HEK293T (cell line): ENCODE results near the gene CXCL17.

ENCODE experiments used
- CTCF ChIA-PET: fragments of 350-600 bp; formaldehyde crosslinking; extraction: SDS; loops from one replicate; lab custom pipeline; 2021; ENCODE audit warnings: antibody characterized with exemption, inconsistent platforms; lab: Yijun Ruan, JAX
- POLR2A ChIA-PET: fragments of 350-600 bp; formaldehyde crosslinking; extraction: SDS; loops from one replicate; lab custom pipeline; 2020; ENCODE audit warnings: antibody characterized with exemption, inconsistent platforms; lab: Yijun Ruan, JAX
- DNase-seq: peaks from one replicate; pipeline ENCODE4 v3.0.0; 2012; ENCODE audit warnings: mixed read lengths; ENCODE audit errors: extremely low spot score
- ARNT ChIP-seq: fragments of 450-650 bp; IDR thresholded peaks from 2 replicates; pipeline ENCODE4 v1.6.1; 2017; ENCODE audit warnings: mild to moderate bottlenecking
- CTBP1 ChIP-seq: fragments of 450-650 bp; IDR thresholded peaks from 2 replicates; pipeline ENCODE4 v1.6.1; 2016; ENCODE audit warnings: borderline replicate concordance
- ELF4 ChIP-seq: fragments of 450-650 bp; IDR thresholded peaks from 2 replicates; pipeline ENCODE4 v1.6.1; 2017; ENCODE audit warnings: antibody characterized with exemption
- FOXA1 ChIP-seq: fragments of 450-650 bp; IDR thresholded peaks from 2 replicates; pipeline ENCODE4 v1.6.1; 2016; ENCODE audit warnings: mild to moderate bottlenecking
- FOXK2 ChIP-seq: fragments of 450-650 bp; IDR thresholded peaks from 2 replicates; pipeline ENCODE4 v1.6.1; 2016; ENCODE audit warnings: mild to moderate bottlenecking
- FOXM1 ChIP-seq: fragments of 450-650 bp; IDR thresholded peaks from 2 replicates; pipeline ENCODE4 v1.6.1; 2017; ENCODE audit warnings: mild to moderate bottlenecking, borderline replicate concordance
- HDGF ChIP-seq: fragments of 450-650 bp; IDR thresholded peaks from 2 replicates; pipeline ENCODE4 v1.6.1; 2017; ENCODE audit warnings: antibody characterized with exemption, borderline replicate concordance
- L3MBTL2 ChIP-seq: fragments of 450-650 bp; conservative IDR thresholded peaks from 2 replicates; pipeline ENCODE4 v1.6.1; 2016; ENCODE audit warnings: mild to moderate bottlenecking
- LEF1 ChIP-seq: fragments of 450-650 bp; IDR thresholded peaks from 2 replicates; pipeline ENCODE4 v1.6.1; 2017; ENCODE audit warnings: mild to moderate bottlenecking, borderline replicate concordance
- NFRKB ChIP-seq: fragments of 450-650 bp; IDR thresholded peaks from 2 replicates; pipeline ENCODE4 v1.6.1; 2016; ENCODE audit warnings: mild to moderate bottlenecking, moderate library complexity
- SP1 ChIP-seq: fragments of 450-650 bp; IDR thresholded peaks from 2 replicates; pipeline ENCODE4 v1.6.1; 2017
- SUZ12 ChIP-seq: fragments of 450-650 bp; IDR thresholded peaks from 2 replicates; pipeline ENCODE4 v1.6.1; 2016; ENCODE audit warnings: mild to moderate bottlenecking
- TARDBP ChIP-seq: fragments of 450-650 bp; IDR thresholded peaks from 2 replicates; pipeline ENCODE4 v1.6.1; 2016
- ZNF384 ChIP-seq: fragments of 450-650 bp; IDR thresholded peaks from 2 replicates; pipeline ENCODE4 v1.6.1; 2016
- TF ChIP-seq, protein P1 (sequence below): fragments of 450-650 bp; IDR thresholded peaks from 2 replicates; pipeline ENCODE4 v1.6.1; 2016

The CXCL17 gene

DNA sequence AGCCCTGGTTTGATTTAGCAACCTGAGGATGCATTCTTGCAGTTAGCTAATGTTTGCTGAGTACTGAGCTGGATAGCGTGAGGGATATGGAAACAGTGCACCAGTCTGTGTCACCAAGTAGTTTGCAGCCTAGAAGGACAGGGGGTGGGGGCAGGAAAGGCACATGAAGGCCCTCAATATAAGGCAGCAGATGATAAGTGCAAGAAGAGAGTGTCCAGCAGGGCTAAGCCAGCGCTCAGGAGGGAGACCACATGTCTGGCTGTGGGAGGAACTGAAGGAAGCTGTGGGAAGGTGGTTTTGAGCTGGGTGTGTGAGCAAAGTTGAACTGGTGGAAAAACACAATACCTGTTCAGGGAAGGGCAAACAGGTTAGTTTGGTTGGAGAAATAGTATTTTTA is 1.7 kb downstream of the CXCL17 start:
- DNase-seq, result no peak
- CTCF ChIA-PET, result interaction anchor here (1.2 to 2.5 kb wide), 9 partner anchors 8 to 115 kb away, joined by 3 to 14 read pairs (median 6); no protein-coding TSS in a partner anchor
- POLR2A ChIA-PET, result no interaction called here
- TF ChIP-seq L3MBTL2 (no peak), TARDBP (no peak), FOXM1 (no peak), FOXA1 (no peak), NFRKB (no peak), ELF4 (no peak), HDGF (no peak), SP1 (no peak)

DNA sequence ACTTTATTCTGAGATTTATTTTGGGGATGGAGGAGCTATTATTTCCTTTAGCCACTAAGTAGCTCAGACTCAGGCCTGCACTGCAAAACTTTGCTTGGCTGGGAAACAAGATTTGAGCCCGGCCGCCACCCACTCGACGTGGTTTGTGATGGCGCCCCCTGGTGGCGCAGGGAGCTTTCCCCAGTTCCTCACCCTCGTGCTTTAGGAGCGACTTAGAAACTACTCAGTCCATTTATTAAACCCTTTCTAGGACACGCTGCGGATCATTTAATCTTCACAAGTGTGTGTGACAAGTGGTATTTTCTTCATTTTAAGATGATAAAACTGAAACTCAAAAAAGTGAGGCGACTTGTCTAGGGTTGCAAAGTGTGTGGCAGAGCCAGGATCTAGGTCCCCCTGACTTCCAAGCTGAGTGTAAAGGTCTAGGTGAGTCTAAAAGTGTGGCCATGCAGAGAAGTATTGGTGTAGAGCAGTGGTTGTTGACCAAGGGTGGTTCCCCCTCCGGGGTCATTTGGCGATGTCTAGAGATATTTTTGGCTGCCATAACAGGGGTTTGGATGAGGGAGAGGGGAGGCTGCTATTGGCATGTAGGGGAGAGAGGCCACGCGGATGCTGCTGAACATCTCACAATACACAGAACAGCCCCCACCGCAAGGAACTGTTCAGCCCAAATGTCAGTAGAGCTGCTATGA is 2.2 kb downstream of the CXCL17 start:
- POLR2A ChIA-PET, result interaction anchor here (0.7 to 1.0 kb wide), 2 partner anchors 17 to 44 kb away, joined by 3 to 7 read pairs; no protein-coding TSS in a partner anchor
- CTCF ChIA-PET, result interaction anchor here (0.6 to 2.5 kb wide), 21 partner anchors 8 to 327 kb away, joined by 3 to 14 read pairs (median 4); no protein-coding TSS in a partner anchor
- DNase-seq, result peak; percentile 80
- TF ChIP-seq FOXM1, result no peak
- no peak for TF ChIP-seq SUZ12
- no peak for TF ChIP-seq SP1
- TF ChIP-seq CTBP1, result no peak
- TF ChIP-seq, protein P1, sequence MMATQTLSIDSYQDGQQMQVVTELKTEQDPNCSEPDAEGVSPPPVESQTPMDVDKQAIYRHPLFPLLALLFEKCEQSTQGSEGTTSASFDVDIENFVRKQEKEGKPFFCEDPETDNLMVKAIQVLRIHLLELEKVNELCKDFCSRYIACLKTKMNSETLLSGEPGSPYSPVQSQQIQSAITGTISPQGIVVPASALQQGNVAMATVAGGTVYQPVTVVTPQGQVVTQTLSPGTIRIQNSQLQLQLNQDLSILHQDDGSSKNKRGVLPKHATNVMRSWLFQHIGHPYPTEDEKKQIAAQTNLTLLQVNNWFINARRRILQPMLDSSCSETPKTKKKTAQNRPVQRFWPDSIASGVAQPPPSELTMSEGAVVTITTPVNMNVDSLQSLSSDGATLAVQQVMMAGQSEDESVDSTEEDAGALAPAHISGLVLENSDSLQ, result no peak

DNA sequence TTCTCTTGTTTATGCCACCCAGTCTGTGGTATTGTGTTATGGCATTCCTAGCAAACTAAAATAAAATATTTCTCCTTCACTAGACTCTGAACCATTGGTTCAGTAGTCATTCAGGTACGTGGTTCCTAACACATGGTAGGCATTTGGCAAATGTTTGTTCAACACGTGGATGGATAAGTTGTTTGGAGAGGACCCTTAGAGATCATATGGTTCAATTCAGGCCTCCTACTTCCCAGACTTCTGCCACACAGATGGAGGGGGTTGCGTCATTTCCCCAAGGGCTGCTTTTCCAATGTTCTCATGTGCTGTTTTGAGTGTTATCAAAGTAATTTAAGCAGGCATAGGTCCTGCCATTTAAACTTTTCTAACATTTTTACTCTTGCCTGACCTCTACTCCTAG is 6.7 kb downstream of the CXCL17 start:
- CTCF ChIA-PET, result no interaction called here
- POLR2A ChIA-PET, result no interaction called here
- DNase-seq, result no peak
- TF ChIP-seq SP1, result no peak

DNA sequence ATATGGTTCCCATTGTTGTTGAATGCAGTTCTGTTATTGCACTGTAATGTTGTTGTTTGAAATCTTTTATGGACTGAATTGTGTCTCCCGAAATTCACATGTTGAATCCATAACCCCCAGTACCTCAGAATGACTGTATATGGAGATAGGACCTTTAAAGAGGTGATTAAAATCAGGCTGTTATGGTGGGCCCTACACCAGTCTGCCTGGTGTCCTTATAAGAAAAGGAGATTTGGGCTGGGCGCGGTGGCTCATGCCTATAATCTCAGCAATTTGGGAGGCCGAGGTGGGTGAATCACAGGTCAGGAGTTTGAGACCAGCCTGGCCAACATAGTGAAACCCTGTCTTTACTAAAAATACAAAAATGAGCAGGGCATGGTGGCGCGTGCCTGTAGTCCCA is 7.4 kb downstream of the CXCL17 start:
- CTCF ChIA-PET, result interaction anchor here (0.6 to 1.3 kb wide), 2 partner anchors 9 to 156 kb away, joined by 3 to 6 read pairs; no protein-coding TSS in a partner anchor
- POLR2A ChIA-PET, result no interaction called here
- TF ChIP-seq NFRKB, result no peak
- no peak for TF ChIP-seq LEF1
- TF ChIP-seq L3MBTL2, result no peak
- no peak for TF ChIP-seq ZNF384
- TF ChIP-seq CTBP1, result no peak
- no peak for TF ChIP-seq SUZ12
- TF ChIP-seq, protein P1, result no peak
- TF ChIP-seq HDGF, result no peak
- TF ChIP-seq FOXK2, result no peak
- no peak for TF ChIP-seq SP1
- DNase-seq, result no peak

DNA sequence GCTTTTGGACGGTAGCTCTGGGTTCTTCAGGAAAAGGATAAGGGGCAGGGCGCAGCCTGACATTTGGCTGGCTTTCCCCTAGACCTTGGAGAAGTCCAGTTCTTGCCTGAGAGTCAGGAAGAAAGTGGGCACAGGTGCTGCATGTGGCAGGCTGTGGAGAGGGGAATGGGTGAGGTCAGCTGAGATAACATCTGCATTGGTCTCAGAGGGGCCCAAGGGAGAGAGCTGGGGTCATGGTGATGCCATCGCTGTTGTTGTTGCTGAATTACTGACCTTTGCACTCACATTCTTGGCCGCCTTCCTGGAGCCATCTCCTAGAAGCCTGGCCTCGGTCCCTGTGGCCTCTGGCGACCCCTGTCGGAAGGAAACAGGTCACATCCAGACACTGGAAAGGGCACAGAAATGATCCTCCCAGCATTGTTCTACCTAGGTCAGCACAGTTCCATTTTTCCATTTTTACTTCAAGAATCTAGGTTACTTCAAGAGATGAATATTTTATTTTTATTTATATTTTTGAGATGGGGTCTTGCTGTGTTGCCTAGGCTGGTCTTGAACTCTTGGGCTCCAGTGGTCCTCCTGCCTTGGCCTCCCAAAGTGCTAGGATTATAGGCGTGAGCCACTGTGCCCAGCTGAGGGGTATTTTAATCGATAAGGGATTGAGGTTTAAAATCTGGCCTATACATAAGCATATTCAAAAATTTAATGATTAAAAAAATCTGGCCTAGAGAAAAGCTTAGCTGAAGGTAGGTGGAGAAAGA is 9.1 kb downstream of the CXCL17 start:
- peak; percentile 71 for DNase-seq
- CTCF ChIA-PET, result interaction anchor here (0.9 to 2.0 kb wide), 5 partner anchors 9 to 154 kb away, joined by 3 to 7 read pairs (median 3); no protein-coding TSS in a partner anchor
- POLR2A ChIA-PET, result interaction anchor here (0.7 to 0.9 kb wide), 2 partner anchors 9 to 37 kb away, joined by 3 read pairs; no protein-coding TSS in a partner anchor
- TF ChIP-seq LEF1 (no peak), ZNF384 (no peak), CTBP1 (no peak), HDGF (no peak), FOXK2 (no peak), FOXM1 (no peak), TARDBP (no peak)
- TF ChIP-seq, protein P1, result no peak

DNA sequence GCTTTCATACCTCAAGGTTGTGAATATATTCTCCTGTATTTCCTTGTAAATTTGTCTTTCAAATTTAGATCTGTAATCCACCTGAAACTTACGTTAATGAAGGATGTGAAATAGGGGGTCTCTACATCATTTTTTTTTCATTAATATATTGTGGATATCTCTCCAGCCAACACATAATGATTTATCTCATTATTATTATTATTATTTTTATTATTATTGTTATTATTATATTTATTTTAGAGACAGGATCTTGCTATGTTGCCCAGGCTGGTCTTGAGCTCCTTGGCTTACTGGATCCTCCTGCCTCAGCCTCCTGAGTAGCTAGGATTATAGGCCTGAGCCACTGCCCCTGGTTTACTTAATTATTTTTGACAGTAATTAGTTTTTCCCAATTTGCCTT is 11.3 kb downstream of the CXCL17 start:
- ChIA-PET POLR2A (no interaction called here), CTCF (interaction anchor here (1.7 kb wide), 1 partner anchor 9 kb away, joined by 7 read pairs; no protein-coding TSS in a partner anchor)
- DNase-seq, result no peak
- TF ChIP-seq NFRKB (no peak), ELF4 (no peak), TARDBP (no peak)

DNA sequence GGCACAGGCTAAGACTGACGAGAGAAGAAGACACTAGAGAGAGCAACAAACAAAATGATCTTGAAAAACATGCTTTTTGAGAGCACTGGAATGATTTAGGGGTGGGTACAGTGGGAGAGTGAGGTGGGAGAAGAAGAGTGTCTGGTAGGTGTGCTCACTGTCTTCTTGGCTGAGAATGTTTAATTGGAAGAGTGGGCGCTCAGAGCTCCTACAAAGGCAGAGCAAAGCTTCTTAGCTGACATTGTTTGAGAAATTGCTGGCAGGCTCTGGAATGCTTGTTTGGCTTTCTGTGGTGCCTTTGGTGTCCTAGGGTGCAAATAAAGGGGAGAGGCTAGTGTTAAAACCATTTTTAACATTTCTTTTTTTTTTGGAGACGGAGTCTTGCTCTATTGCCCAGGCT is 14.1 kb downstream of the CXCL17 start:
- ChIA-PET CTCF (interaction anchor here (1.0 to 1.4 kb wide), 2 partner anchors 10 kb away, joined by 3 to 4 read pairs; no protein-coding TSS in a partner anchor), POLR2A (no interaction called here)
- no peak for DNase-seq
- TF ChIP-seq ELF4 (no peak), ARNT (no peak), SUZ12 (no peak)
